Measurements from ENCODE around the gene POGLUT3.

GRCh38 chr11:108538502-108538901 is 40.3 kb upstream of the POGLUT3 start:
- TF ChIP-seq EZH2 (IDR thresholded peaks at IDR 0.05) (no peak), POLR2AphosphoS5 (IDR thresholded peaks at IDR 0.05; ENCODE audit: borderline replicate concordance, low read depth, low read length) (no peak), FOXP2 (optimal IDR thresholded peaks at IDR 0.05; ENCODE audit: control extremely low read depth, extremely low read length, insufficient read depth) (no peak)
